Type B pancreatic cell (in vitro differentiated cells): ENCODE data around the gene PPIG. TPM values are rescaled to one million over a fixed set of nuclear protein-coding genes. Genes with fewer than 3 reads are reported as not detected.

ENCODE experiments used
- DNase-seq: peaks from one replicate; pipeline ENCODE4 v3.0.0; 2021; ENCODE audit warnings: mixed read lengths; ENCODE audit not compliant: unreplicated experiment; ENCODE audit errors: extremely low spot score
- H3K27ac Mint-ChIP-seq: 2 replicates; pipeline ENCODE4 v1.8.0; 2021; ENCODE audit warnings: mild to moderate bottlenecking, mixed read lengths
- H3K27me3 Mint-ChIP-seq: 2 replicates; pipeline ENCODE4 v1.8.0; 2021; ENCODE audit warnings: mixed read lengths
- H3K36me3 Mint-ChIP-seq: 2 replicates; pipeline ENCODE4 v1.8.0; 2021; ENCODE audit warnings: mixed read lengths
- H3K4me1 Mint-ChIP-seq: one replicate; pipeline ENCODE4 v1.8.0; 2021; ENCODE audit warnings: mixed read lengths; ENCODE audit not compliant: unreplicated experiment
- H3K4me3 Mint-ChIP-seq: 2 replicates; pipeline ENCODE4 v1.8.0; 2021; ENCODE audit warnings: mild to moderate bottlenecking, mixed read lengths
- H3K9me3 Mint-ChIP-seq: 2 replicates; pipeline ENCODE4 v1.8.0; 2021; ENCODE audit warnings: mixed read lengths
- total RNA-seq: library from RNA; stranded (reverse); gene quantifications from 2 replicates; pipeline ENCODE4 v1.2.1, GENCODE V29; 2021; ENCODE audit warnings: low replicate concordance
- TF ChIP-seq, protein P1 (sequence below): fragments of 200-600 bp; sonication (generic); conservative IDR thresholded peaks from 2 replicates; pipeline ENCODE4 v1.5.0; 2021; ENCODE audit warnings: antibody characterized with exemption, mild to moderate bottlenecking

Gene PPIG
- total RNA-seq, 1 donor from 2014 or later: 61.4 TPM

DNA sequence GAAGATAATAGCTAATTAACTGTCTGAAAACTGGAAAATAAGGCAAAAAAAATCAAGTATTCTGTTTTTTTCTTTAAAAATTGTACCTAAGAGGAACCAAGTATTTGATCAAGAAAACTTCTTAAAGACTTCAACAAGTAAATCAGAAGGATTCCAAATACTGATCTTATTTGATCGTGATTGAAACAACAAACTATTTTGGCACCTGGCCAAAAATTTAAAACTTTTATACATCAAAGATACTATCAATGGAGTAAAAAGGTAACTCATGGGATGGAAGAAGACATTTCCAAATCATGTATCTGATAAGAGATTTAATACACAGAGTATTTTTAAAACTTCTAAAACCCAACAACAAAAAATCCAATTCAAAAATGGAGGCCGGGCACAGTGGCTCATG, 63.3 kb downstream of the PPIG start:
- no peak for DNase-seq
- Mint-ChIP-seq H3K27ac (no peak overlapping the region), H3K36me3 (no peaks in the 10 kb centered on the region), H3K4me1 (no peaks in the 10 kb centered on the region), H3K27me3 (no peaks in the 10 kb centered on the region), H3K9me3 (no peaks in the 10 kb centered on the region), H3K4me3 (no peak overlapping the region)
- TF ChIP-seq, protein P1, sequence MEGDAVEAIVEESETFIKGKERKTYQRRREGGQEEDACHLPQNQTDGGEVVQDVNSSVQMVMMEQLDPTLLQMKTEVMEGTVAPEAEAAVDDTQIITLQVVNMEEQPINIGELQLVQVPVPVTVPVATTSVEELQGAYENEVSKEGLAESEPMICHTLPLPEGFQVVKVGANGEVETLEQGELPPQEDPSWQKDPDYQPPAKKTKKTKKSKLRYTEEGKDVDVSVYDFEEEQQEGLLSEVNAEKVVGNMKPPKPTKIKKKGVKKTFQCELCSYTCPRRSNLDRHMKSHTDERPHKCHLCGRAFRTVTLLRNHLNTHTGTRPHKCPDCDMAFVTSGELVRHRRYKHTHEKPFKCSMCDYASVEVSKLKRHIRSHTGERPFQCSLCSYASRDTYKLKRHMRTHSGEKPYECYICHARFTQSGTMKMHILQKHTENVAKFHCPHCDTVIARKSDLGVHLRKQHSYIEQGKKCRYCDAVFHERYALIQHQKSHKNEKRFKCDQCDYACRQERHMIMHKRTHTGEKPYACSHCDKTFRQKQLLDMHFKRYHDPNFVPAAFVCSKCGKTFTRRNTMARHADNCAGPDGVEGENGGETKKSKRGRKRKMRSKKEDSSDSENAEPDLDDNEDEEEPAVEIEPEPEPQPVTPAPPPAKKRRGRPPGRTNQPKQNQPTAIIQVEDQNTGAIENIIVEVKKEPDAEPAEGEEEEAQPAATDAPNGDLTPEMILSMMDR: no peak

DNA sequence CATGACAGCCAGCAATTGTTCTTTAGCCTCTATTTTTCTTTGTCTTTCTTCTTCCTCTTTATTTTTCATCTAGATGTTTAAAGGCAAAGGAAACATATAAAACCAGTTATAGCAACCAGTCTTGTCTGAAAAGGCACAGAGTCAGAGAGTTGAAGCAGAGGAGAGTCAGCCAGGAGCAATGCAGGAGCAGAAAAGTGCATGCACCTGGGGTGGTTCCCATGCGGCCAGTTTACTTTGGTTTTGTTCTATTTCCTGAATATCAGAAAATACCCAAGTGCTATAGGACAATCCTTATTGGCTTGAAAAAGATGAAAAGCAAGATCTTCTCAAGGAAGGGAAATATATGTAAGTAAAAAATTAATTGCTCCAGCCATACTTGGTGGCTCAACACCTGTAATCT, 65.1 kb downstream of the PPIG start:
- Mint-ChIP-seq H3K9me3 (no peaks in the 10 kb centered on the region), H3K27ac (no peak overlapping the region), H3K36me3 (no peaks in the 10 kb centered on the region), H3K27me3 (peaks cover 3% of the 10 kb centered on the region), H3K4me1 (no peaks in the 10 kb centered on the region), H3K4me3 (no peak overlapping the region)
- TF ChIP-seq, protein P1: no peak
- DNase-seq: no peak

DNA sequence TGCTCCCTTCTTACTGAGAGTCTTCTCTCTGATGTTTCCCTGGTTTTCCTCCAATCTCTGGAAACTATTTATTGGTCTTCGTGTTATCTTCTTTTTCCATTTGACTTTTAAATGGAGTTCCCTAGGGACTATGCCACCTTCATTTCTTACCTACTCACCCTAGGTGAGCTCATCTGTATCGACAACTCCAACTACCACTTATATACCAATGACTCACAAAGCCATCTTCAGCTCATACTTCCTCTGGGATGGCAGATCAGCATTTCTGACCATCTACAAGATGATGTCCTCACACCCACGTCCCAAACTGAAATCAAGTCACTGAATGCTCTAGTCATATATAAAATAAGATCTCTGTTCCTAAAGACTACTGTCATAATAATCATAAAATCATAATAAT, 69.5 kb downstream of the PPIG start:
- Mint-ChIP-seq H3K4me1 (no peaks in the 10 kb centered on the region), H3K27me3 (peaks cover 3% of the 10 kb centered on the region), H3K36me3 (no peaks in the 10 kb centered on the region), H3K27ac (no peak overlapping the region), H3K9me3 (no peaks in the 10 kb centered on the region), H3K4me3 (no peak overlapping the region)
- TF ChIP-seq, protein P1: no peak
- DNase-seq: no peak

DNA sequence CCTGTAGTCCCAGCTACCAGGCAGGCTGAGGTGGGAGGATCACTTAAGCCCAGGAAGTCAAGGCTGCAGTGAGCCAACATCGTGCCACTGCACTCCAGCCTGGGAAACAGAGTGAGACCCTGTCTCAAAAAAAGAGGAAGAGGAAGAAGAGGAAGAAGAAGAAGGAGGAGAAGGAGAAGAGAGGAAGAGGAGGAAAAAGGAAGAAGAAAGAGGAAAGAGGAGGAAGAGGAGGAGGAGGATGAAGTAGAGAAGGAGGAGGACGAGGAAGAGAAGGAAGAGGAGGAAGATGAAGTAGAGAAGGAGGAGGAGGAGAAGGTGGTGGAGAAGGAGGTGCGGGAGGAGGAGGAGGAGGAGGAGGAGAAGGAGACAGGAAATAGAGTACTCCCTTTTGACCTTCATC, 72.0 kb downstream of the PPIG start:
- H3K36me3 Mint-ChIP-seq: no peaks in the 10 kb centered on the region
- H3K27ac Mint-ChIP-seq: no peak overlapping the region
- TF ChIP-seq, protein P1: no peak
- no peak overlapping the region for H3K4me3 Mint-ChIP-seq
- no peaks in the 10 kb centered on the region for H3K4me1 Mint-ChIP-seq
- DNase-seq: no peak
- peaks cover 3% of the 10 kb centered on the region for H3K27me3 Mint-ChIP-seq
- no peaks in the 10 kb centered on the region for H3K9me3 Mint-ChIP-seq

DNA sequence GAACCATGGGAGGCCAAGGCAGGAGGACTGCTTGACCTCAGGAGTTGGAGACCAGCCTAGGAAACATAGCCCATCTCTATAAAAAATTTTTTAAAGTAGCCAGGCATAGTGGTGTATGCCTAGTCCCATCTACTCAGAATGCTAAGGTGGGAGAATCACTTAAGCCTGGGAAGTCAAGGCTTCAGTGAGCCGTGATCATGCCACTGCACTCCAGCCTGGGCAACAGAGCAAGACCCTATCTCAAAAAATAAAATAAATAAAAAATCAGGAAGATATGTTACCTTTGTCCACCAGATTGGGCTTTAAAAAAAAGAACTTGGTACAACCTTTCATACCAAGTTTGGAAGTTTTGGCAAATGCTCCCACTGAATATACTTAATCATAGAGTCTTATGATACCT, 74.7 kb downstream of the PPIG start:
- Mint-ChIP-seq H3K9me3 (no peaks in the 10 kb centered on the region), H3K27ac (no peak overlapping the region), H3K36me3 (no peaks in the 10 kb centered on the region), H3K4me1 (no peaks in the 10 kb centered on the region), H3K4me3 (no peak overlapping the region), H3K27me3 (no peaks in the 10 kb centered on the region)
- no peak for DNase-seq
- TF ChIP-seq, protein P1: no peak

DNA sequence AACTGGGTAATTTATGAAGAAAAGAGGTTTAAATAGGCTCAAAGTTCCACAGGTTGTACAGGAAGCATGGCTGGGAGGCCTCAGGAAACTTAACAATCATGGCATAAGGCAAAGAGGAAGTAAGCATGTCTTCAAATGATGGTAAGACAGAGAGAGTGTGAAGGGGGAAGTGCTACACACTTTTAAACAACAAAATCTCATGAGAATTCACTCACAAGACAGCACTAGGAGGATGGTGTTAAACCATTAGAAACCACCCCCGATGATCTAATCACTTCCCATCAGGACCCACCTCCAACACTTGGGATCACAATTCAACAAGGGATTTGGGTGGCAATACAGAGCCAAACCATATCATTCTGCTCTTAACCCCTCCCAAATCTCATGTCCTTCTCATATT, 75.2 kb downstream of the PPIG start:
- H3K9me3 Mint-ChIP-seq: no peaks in the 10 kb centered on the region
- TF ChIP-seq, protein P1: no peak
- no peaks in the 10 kb centered on the region for H3K27me3 Mint-ChIP-seq
- H3K4me1 Mint-ChIP-seq: no peaks in the 10 kb centered on the region
- H3K27ac Mint-ChIP-seq: no peak overlapping the region
- H3K36me3 Mint-ChIP-seq: no peaks in the 10 kb centered on the region
- no peak overlapping the region for H3K4me3 Mint-ChIP-seq
- no peak for DNase-seq
